Measurements from ENCODE around the gene KANTR.

KANTR gene

GRCh38 chrX:53093748-53094581 lies at the start of gene KANTR:
KANTR (plus strand) TSS chrX:53094142; CDS start chrX:53124273, 30,131 bp downstream.
- in situ Hi-C loops (cut with HindIII; ENCODE audit: low pct_ligation_motif_present, low pct_unique_long_range_greater_than_20kb, low sequenced_read_pairs), result no loop called here
- DNase-seq, result peak; percentile 90

GRCh38 chrX:53044995-53045394 lies 48.9 kb upstream of the KANTR start:
- no peak for DNase-seq
- in situ Hi-C loops (cut with HindIII; ENCODE audit: low pct_ligation_motif_present, low pct_unique_long_range_greater_than_20kb, low sequenced_read_pairs), result no loop called here

GRCh38 chrX:53047228-53047627 lies 46.7 kb upstream of the KANTR start:
- peak; percentile 16 for DNase-seq
- in situ Hi-C loops (cut with HindIII; ENCODE audit: low pct_ligation_motif_present, low pct_unique_long_range_greater_than_20kb, low sequenced_read_pairs), result no loop called here

GRCh38 chrX:53048169-53049126 lies 45.5 kb upstream of the KANTR start, which contains the start of gene GPR173:
GPR173 (plus strand) TSS chrX:53048789; CDS start chrX:53076622, 27,833 bp downstream.
- DNase-seq, result peak; percentile 53

GRCh38 chrX:53049127-53049517 lies 44.8 kb upstream of the KANTR start:
- in situ Hi-C loops (cut with HindIII; ENCODE audit: low pct_ligation_motif_present, low pct_unique_long_range_greater_than_20kb, low sequenced_read_pairs), result no loop called here

More at GRCh38 chrX:53048169-53049126, 45.5 kb upstream of the KANTR start, which contains the start of gene GPR173:
- in situ Hi-C loops (cut with HindIII; ENCODE audit: low pct_ligation_motif_present, low pct_unique_long_range_greater_than_20kb, low sequenced_read_pairs), result no loop called here

GRCh38 chrX:53050841-53051240 lies 43.1 kb upstream of the KANTR start:
- in situ Hi-C loops (cut with HindIII; ENCODE audit: low pct_ligation_motif_present, low pct_unique_long_range_greater_than_20kb, low sequenced_read_pairs), result no loop called here
- no peak for DNase-seq

More at GRCh38 chrX:53049127-53049517, 44.8 kb upstream of the KANTR start:
- no peak for DNase-seq

- no peak for DNase-seq
- in situ Hi-C loops (cut with HindIII; ENCODE audit: low pct_ligation_motif_present, low pct_unique_long_range_greater_than_20kb, low sequenced_read_pairs), result no loop called here
These were observed 38.6 kb upstream of the KANTR start for GRCh38 chrX:53055244-53055849.

GRCh38 chrX:53056292-53056691 lies 37.6 kb upstream of the KANTR start:
- DNase-seq, result no peak
- in situ Hi-C loops (cut with HindIII; ENCODE audit: low pct_ligation_motif_present, low pct_unique_long_range_greater_than_20kb, low sequenced_read_pairs), result no loop called here

- in situ Hi-C loops (cut with HindIII; ENCODE audit: low pct_ligation_motif_present, low pct_unique_long_range_greater_than_20kb, low sequenced_read_pairs), result no loop called here
- no peak for DNase-seq
These were observed 28.8 kb upstream of the KANTR start for GRCh38 chrX:53065104-53065503.

- DNase-seq, result no peak
- in situ Hi-C loops (cut with HindIII; ENCODE audit: low pct_ligation_motif_present, low pct_unique_long_range_greater_than_20kb, low sequenced_read_pairs), result no loop called here
These were observed 22.9 kb upstream of the KANTR start for GRCh38 chrX:53071064-53071463.

- in situ Hi-C loops (cut with HindIII; ENCODE audit: low pct_ligation_motif_present, low pct_unique_long_range_greater_than_20kb, low sequenced_read_pairs), result no loop called here
- DNase-seq, result peak; percentile 61
These were observed 22.1 kb upstream of the KANTR start for GRCh38 chrX:53071604-53072417.

GRCh38 chrX:53072418-53073114 lies 21.4 kb upstream of the KANTR start:
- in situ Hi-C loops (cut with HindIII; ENCODE audit: low pct_ligation_motif_present, low pct_unique_long_range_greater_than_20kb, low sequenced_read_pairs), result no loop called here
- no peak for DNase-seq

GRCh38 chrX:53073115-53073586 lies 20.8 kb upstream of the KANTR start:
- in situ Hi-C loops (cut with HindIII; ENCODE audit: low pct_ligation_motif_present, low pct_unique_long_range_greater_than_20kb, low sequenced_read_pairs), result no loop called here

GRCh38 chrX:53075011-53075410 lies 18.9 kb upstream of the KANTR start:
- in situ Hi-C loops (cut with HindIII; ENCODE audit: low pct_ligation_motif_present, low pct_unique_long_range_greater_than_20kb, low sequenced_read_pairs), result no loop called here
- no peak for DNase-seq

More at GRCh38 chrX:53073115-53073586, 20.8 kb upstream of the KANTR start:
- DNase-seq, result peak; percentile 8

- DNase-seq, result no peak
- in situ Hi-C loops (cut with HindIII; ENCODE audit: low pct_ligation_motif_present, low pct_unique_long_range_greater_than_20kb, low sequenced_read_pairs), result no loop called here
These were observed 17.3 kb upstream of the KANTR start for GRCh38 chrX:53076671-53077070.

- no peak for DNase-seq
- in situ Hi-C loops (cut with HindIII; ENCODE audit: low pct_ligation_motif_present, low pct_unique_long_range_greater_than_20kb, low sequenced_read_pairs), result no loop called here
These were observed 16.4 kb upstream of the KANTR start for GRCh38 chrX:53077207-53078197.
